ENCODE results near the gene CFAP46. TPM values are rescaled to one million over a fixed set of nuclear protein-coding genes. Genes with fewer than 3 reads are reported as not detected.

CFAP46 gene
- total and polyA plus RNA-seq, 12 donors: 0.15 to 5.5 (median 1.1) TPM; not detected in 3

- TF ChIP-seq POLR2A (IDR thresholded peaks at IDR 0.05) (no peak), CTCF (IDR thresholded peaks at IDR 0.05) (no peak)
- Histone ChIP-seq H3K4me1 (replicated peaks in 1 of 2) (no peaks in the 10 kb centered on the region), H3K9me3 (replicated peaks in 1 of 3) (no peaks in the 10 kb centered on the region), H3K36me3 (replicated peaks in 1 of 2) (no peaks in the 10 kb centered on the region), H3K27me3 (peaks cover 6% of the 10 kb centered on the region), H3K27ac (no peak overlapping the region), H3K4me3 (no peak overlapping the region)
- no peak for DNase-seq
- intact Hi-C loops (cut with DNase I): no loop called here
- WGBS, 4 donors: 77 to 86% (median 80%) methylated on average over 17 to 29 of the region's 29 CpGs
These were observed 124.6 kb downstream of the CFAP46 start for GRCh38 chr10:132817701-132818211.

GRCh38 chr10:132816718-132817117 is 125.7 kb downstream of the CFAP46 start:
- H3K27me3 ChIP-seq: peaks cover 6% of the 10 kb centered on the region
- H3K9me3 ChIP-seq (replicated peaks in 1 of 3): no peaks in the 10 kb centered on the region
- H3K27ac ChIP-seq: no peak overlapping the region
- WGBS, 4 donors: 76 to 84% (median 82%) methylated on average over 12 of the region's 12 CpGs
- H3K36me3 ChIP-seq (replicated peaks in 1 of 2): no peaks in the 10 kb centered on the region
- no peak for DNase-seq
- TF ChIP-seq CTCF (IDR thresholded peaks at IDR 0.05): no peak
- TF ChIP-seq POLR2A (IDR thresholded peaks at IDR 0.05): no peak
- H3K4me3 ChIP-seq: no peak overlapping the region
- H3K4me1 ChIP-seq (replicated peaks in 1 of 2): no peaks in the 10 kb centered on the region
- intact Hi-C loops (cut with DNase I): no loop called here

- 60 to 70% (median 64%) methylated on average over 18 of the region's 18 CpGs for WGBS, 4 donors
- no peaks in the 10 kb centered on the region for H3K36me3 ChIP-seq (replicated peaks in 1 of 2)
- no peak for DNase-seq
- H3K9me3 ChIP-seq (replicated peaks in 1 of 3): no peaks in the 10 kb centered on the region
- H3K27me3 ChIP-seq: peaks cover 6% of the 10 kb centered on the region
- intact Hi-C loops (cut with DNase I): no loop called here
- no peaks in the 10 kb centered on the region for H3K4me1 ChIP-seq (replicated peaks in 1 of 2)
- H3K4me3 ChIP-seq: no peak overlapping the region
- TF ChIP-seq CTCF (IDR thresholded peaks at IDR 0.05) (no peak), POLR2A (IDR thresholded peaks at IDR 0.05) (no peak)
- H3K27ac ChIP-seq: no peak overlapping the region
These were observed 127.1 kb downstream of the CFAP46 start for GRCh38 chr10:132815168-132815857.

- TF ChIP-seq POLR2A (IDR thresholded peaks at IDR 0.05) (no peak), CTCF (IDR thresholded peaks at IDR 0.05) (no peak)
- Histone ChIP-seq H3K27me3 (peaks cover 6% of the 10 kb centered on the region), H3K4me1 (replicated peaks in 1 of 2) (no peaks in the 10 kb centered on the region), H3K27ac (no peak overlapping the region), H3K9me3 (replicated peaks in 1 of 3) (no peaks in the 10 kb centered on the region), H3K36me3 (replicated peaks in 1 of 2) (no peaks in the 10 kb centered on the region), H3K4me3 (no peak overlapping the region)
- DNase-seq: no peak
- 72 to 80% (median 77%) methylated on average over 7 to 16 of the region's 16 CpGs for WGBS, 4 donors
- intact Hi-C loops (cut with DNase I): no loop called here
These were observed 127.9 kb downstream of the CFAP46 start for GRCh38 chr10:132814469-132814856.

Measured in adrenal gland (tissue), 12 donors.